Activated CD4-positive, alpha-beta T cell treated with anti-CD3 and anti-CD28 coated beads, Interleukin-2, amount 50 U/mL, for 24 hours (primary cell): ENCODE results near the gene OTOF.

Experiments
- DNase-seq, 2 donors: peaks; one replicate each; pipeline ENCODE4 v3.0.0-alpha.2; 2020; ENCODE audit warnings: low read depth in 1 of 2, low spot score in 1 of 2

OTOF gene

DNA sequence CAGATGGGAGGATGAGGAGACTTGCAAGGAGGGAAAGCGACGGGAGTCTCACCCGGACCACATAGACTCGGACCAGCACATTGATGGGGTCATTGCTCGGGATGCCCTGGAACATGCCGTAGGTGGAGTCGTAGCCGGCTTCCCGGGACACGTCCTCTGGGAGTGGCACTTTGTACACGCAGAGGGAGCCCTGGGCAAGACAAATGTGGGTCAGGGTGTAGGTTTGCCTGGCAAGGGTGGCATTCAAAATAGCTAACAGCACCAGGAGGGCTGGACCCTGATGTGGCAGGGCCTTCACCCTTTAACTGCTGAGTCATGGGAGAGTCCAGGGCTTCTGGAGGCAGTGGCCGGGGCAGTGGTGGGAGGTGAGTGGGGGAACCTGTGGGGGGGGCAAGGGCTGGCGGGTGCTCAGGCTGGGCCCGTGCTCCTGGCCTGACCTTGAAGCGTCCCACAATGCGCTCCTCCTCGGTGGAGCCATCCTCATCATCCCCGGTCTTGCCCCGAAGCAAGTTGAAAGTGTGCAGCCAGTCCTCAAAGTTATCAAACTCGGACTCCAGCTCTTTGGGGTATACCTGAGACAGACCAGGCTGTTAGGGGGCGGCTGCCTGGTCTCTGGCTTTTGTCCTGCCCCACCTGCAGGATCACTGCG, 11.1 kb downstream of the OTOF start:
- no peak for DNase-seq

DNA sequence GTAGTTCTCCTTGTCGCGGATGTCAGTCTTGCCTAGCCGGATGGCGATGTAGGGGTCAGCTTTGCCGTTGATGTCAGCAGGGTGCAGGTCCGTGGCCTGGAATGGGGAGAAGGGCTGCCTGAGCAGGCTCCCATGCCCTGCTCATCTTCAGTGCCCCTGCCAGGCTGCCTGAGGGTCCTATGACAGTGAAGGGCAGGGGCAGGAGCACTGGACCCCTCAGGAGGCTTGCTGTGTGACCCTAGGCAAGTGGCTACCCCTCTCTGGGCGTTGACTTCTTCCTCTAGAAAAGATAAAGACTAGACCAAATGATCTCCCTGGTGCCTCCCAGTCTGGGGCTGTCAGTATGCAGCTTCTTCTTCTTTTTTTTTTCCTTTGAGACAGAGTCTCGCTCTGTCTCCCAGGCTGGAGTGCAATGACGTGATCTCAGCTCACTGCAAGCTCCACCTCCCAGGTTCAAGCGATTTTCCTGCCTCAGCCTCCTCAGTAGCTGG, 11.9 kb downstream of the OTOF start:
- DNase-seq: no peak

DNA sequence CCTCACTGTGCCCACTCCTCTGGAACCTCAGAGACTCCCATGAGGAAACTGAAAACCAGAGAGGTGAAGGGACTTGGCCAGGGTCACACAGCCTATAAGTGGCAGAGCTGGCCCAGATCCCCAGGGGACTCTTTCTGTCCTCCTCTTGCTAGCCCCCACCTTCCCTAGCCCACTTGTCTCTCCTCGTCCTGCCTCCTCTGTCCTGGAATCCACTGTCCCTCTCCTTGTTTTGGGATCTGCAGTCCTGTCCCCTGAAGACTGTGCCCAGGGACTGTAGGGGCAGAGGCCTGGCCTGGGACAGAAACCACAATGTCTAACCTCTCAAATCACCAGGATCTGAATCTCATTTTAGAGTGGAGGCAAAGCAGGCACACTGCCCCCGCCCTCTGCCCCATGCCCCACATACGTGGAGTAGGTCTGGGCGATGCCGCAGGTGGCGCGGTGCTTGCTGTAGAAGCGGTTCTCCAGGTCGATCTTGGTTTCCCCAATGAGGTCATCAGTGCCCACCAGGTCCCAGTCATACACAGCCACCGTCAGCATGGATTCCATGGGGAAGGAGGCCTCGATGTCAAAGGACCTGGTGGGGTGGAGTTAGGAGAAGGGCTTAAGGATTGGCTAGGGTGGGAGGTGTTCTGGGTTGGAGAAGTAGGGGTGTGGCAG, 12.5 kb downstream of the OTOF start:
- DNase-seq: no peak

DNA sequence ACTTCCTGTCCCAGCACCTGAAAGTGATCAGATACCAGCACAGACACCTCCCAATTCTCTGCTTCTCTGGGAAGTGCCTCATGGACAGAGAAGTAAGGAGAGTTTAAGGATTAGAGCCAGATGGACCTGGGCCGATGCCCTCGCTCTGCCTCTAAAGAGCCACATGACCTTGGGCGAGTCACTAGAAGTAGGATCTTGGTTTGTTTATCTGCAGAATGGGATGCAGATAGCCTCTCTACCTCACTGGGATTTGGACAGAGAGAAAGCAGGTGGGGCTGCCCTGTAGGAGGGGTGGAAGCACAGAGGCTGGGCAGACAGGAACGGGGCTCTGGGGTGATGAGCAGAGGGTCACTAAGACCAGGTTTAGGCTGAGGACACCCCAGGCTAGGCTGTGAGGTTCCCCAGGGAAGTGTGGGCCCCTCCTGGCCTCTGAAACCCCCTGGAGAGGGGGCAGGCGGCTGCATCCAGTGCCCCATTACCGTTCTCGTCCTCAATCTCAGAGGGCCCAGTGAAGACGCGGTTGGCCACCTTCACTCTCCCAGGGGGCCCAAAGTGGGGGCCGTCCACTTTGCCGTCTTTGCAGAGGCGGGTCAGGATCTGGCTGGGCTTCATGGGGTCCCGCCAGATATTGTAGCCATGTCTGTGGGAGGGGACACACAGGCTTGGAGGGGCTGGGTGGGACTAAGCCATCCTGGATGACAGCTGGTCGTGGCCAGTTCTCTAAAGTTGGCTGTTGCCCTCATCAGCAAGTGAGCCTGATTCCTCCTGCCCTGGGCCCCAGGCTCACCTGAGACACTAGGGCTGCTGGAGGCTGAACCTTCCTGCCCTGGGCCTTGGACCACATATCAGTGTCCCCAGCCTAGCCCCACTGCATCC, 13.3 kb downstream of the OTOF start:
- no peak for DNase-seq

DNA sequence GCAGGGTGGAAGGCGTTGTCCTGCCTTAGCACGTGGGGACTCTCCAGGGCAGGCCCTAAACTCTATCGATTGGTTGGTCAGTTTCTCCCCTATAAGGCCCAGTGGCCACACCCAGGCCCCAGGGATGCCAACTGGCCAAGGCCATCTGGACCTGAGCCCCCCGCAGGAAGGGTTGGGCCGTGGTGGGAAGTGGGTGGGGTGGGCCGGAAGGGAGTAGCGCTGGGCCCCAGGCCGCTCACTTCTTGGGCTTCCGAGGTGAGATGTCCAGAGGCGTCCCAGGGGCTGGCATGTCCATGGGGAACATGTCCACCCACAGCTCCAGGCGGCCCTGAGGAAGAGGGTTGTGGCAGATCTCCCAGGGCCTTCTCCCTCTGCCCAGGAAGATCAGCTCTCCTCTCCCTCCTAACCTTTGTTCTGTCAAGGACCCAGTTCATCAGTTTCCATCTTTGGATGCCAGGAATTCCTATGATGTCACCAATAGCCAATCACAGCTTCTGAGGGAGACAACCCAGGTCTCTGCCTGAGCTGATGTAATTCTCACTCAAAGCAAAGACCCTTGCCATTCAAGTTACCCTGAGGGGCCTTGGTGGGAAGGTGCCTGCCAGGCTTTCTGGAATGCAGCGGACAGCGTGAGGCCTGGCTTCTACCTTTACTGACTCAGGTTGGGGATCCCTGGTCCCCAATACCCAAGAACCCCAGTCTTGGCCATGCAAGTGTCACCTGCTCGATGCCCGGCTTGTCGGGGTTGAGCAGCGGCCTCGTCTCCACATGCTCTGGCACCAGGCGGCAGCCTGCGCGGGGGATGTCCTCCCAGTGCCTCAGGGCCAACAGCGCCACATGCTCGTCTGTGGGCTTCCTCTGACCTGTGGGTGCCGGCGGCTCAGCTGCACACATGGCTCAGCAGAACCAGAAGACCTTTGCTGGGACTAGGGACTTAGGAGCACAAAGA, 14.4 kb downstream of the OTOF start:
- DNase-seq: no peak

DNA sequence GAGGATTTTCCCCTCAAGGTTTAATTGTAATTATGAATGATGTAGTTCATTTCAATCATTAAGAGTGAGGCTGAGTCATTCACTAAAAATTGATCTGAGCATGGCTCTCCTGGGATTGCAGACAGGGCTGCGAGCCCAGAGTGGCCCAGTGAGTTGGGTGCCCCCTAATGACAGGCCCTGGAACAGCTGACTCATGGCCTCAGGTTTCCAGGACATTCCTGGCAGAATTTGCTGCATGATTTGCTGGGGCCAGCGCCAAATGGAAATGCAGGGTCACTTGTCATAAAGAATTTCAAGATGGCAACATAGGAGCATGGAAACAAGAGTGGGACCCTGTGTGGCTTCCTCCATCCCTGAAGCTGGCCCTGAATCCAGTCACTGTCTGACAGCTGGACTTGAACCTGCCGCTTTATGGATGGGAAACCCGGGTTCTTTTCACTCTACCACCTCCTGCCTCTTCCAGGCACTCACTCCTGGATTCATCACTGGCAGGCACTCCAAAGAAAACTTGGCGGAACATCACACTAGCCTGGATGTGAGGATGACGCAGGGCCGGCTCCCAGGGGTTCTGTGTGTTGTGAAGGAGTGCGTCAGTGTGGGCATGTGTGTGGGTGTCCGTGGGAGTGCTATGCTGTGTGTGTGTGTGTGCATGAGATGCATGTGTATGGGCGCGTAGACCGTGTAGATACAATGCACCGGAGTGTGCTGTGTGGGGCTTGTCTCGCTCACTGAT, 15.2 kb downstream of the OTOF start:
- no peak for DNase-seq

DNA sequence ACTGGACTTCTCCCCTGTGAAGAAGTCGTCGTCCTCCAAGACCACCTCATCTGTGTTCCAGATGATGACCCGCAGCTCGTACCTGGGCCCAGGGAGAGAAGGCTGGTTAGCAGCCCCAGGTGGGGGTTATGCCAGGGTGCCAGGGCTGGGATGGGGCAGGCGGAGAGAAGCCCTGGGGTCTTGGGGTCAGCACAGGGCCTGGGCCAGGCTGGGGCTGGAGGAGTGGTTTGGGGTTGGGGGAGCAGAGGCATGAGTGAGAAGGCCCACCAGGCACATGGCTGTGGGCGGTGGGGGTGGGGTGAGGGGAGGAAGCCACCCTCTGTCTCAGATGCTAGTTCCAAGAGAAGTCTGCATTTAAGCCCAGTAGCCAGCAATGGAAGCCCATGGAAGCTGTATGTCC, 15.8 kb downstream of the OTOF start:
- no peak for DNase-seq

DNA sequence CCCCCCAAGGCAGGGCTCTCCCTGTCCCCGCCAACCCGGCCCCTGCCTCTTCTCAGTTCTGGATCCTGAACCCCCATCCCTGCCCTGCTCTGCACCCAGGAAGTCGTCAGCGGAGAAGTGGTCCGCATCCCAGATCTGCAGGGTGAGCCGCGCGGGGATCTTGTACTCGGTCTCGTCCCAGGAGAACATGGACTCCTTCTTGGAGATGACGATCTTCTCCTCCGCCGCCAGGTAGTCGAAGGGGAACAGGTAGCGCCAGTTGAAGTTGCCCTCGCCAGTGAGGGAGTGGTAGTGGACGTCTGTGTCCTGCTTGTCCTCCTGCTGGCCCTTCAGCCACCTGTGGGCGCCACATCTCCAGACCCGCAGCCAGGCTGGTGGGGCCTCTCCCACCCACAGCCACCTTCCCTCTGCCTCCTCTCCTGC, 16.3 kb downstream of the OTOF start:
- no peak for DNase-seq

DNA sequence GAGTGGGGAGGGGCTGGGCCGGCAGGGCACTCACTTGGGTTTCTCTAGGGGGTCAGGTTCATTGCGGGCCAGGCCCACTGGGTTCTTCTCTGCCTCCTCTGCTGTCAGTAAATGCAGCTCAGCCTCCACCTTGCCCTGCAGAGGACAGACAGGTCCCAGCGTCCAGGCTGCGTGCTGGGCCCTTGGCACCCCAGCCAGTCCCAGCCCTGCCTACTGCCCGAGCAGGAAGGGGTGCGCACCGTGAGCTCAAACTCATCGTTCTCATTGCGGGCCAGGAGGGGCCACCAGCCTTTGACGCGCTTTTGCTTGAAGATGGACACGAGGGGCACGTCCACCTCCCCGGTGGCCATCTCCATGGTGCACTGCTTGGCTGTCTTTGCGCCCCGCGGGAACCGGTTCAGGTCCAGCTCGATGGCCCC, 17.3 kb downstream of the OTOF start:
- DNase-seq: no peak

DNA sequence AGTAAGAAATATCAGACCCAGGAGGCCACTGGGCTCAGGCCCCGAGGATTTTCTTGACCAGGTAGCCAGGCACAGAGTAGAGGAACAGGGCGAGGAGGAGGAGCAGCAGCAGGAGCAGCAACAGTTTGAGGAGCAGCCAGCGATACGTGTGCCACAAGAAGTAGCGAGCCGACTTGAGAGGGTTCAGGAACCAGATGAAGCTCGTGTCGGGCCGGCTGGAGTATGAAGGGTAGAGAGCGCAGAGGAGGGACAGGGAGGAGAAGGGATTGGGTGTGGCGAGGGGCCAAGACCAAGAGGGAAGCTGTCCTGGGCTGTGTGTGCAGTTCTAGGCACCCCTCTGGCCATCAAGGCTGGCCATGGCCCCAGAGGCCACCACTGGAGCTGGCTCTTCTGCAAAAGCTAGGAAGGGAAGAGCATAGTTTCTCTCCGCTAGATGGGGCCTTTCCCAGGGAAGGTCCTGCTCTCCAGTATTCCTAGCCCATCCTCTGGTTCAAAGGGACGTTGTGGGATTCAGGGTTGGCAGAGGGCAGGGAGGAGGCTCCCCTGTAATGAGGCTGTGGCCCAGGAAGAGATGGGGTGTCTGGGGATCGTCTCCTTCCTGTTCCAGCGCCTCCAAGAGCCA, 17.8 kb downstream of the OTOF start:
- no peak for DNase-seq

DNA sequence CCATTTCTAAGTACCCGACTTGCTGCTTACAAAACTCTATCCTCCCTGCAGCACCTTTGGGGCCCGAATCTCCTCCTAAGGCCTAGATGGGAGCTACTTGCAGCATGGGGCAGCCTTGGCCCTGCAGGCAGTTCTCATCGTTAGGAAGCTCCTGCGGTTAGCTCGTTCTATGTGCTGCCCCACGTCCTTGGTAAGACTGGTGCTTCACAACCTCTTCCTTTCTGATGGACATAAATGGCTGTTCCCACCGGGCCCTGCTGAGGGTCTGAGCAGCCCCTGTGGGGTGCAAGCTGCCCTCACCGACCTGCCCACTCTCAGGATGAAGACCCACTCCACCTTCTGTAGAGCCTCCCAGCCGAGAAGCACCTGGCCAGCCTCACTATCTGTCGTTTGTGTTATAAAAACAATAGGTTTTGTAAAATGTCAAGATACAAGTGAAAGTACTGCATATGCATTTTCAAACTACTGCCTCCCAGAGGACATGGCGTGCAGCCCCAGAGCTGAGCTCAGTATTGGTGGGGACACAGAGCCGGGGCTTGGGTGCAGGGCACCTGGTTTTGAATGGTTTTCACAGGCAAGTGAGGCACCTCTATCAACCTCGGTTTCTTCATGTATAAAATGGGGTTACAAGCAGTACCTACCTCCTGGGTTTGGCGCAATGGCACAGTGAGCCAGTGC, 19.4 kb downstream of the OTOF start:
- DNase-seq: no peak

DNA sequence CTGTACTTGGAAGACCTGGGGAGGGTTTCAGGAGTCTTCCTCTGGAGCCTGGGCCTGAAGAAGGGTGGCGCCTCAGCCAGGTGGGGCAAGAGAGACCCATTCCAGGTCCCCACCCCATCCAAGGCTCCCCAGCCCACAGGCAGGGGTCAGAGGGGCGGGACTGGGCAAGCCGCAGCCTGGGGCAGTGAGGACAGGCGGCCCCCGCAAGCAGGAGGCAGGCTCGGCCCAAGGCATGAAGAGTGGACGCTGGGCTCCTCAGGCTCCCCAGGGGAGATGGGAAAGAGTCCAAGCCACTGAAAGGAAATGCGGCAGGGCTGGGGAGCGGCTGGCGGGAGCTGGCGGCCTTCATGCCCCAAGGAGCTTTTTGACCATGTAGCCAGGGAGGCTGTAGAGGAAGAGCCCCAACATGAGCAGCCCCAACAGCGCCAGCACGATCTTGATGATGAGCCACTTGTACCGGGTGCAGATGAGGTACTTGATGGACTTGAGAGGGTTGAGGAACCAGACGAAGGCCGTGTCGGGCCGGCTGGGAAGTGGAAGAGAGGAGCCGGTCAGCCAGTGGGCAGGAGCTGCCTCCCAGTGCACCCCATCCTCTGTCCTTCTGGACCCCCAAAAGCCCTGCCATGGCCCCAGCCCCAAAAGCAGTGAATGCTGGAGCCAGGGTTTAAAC, 20.1 kb downstream of the OTOF start:
- no peak for DNase-seq

DNA sequence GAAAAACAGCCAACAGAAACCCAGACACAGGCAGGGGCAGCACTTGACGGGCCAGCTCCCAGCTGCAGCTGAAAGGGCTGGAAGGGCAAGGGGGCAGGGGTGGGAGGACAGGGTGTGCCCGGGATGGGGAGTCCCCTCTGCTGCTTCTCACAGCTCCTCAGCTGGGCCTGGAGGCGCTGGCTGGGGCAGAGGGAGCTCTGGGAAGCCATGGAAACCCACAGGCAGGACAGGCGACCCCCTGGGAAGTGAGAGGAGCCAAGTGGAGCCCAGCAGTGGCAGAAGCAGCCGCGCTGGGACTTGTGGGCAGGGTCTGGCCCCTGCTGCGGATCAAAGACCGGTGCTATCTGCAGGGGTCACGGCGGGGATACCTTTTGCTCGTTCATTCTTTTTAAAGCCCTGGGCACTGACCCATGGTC, 20.7 kb downstream of the OTOF start:
- DNase-seq: no peak

DNA sequence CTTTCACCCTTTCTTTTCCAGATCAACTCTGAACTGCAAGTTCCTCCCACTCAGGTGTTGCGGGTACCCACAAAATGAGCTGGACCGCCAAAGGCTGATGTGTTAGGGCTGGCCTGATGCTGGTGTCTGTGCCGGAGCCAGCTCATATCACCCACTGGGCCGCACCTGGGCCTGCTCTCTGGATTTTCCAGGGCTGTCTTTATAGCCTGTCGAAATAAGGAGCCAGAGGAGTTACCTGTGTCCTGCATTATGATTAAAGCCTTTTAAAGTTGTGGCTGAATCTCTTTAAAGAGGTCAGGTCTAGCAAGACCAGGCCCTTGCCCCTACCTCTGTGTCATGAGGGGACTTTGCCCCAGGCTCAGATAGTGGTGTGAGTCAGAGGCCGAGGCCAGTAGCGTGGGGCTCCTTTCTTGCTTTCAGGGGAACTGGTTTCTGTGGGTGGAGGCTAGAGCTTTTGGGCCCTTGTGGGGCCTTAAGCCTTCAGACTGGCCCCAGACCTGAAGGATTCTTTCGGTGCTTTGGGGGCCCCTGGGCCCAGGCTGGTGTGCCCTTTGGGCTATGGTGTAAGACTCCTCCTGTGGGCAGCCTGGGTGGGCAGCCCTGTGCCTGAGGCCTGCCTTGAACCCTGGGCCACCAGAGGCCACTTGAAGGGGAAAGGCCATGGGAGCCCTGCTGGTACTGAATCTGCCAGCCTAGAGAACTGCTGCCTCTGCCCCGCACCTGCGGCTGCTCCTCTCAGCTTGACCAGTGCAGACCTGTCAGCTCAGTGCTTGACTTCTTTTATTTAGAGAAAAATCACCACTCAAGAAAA, 21.3 kb downstream of the OTOF start:
- DNase-seq: no peak

DNA sequence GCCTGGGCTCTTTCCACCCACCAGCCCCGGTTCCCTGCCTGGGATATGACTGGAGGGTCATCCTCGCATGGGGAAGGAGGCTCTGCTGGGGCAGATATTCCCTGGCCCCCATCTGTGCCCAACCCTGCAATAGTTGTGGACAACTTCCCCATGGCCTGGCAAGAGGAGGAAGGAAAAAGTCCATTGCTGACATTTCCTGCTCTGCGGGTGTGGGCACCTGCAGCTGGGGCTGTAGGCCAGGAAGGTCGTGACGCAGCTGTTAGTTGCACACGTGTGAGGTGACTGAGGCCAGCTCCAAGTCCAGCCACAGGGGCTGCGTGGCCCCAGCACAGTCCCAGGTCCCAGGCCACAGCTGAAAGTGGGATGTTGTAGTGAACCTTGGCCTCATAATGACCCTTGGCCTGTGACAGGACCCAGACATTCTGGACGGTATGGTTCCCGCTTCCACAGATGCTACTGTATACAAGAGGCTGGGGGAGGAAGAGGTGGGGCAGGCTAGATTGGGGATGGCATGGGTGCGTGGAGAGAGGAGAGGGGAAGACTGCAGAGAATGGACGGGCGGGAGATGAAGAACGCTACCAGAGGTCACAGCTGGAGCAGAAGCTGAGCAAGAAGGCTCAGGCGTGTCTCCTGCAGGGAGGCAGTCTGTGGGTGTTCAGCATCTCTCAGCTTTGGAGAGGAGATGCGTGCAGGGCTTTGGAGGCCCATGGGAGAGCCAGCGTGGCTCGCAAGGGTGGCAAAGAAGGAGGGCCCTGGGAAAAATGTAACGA, 22.1 kb downstream of the OTOF start:
- DNase-seq: no peak

DNA sequence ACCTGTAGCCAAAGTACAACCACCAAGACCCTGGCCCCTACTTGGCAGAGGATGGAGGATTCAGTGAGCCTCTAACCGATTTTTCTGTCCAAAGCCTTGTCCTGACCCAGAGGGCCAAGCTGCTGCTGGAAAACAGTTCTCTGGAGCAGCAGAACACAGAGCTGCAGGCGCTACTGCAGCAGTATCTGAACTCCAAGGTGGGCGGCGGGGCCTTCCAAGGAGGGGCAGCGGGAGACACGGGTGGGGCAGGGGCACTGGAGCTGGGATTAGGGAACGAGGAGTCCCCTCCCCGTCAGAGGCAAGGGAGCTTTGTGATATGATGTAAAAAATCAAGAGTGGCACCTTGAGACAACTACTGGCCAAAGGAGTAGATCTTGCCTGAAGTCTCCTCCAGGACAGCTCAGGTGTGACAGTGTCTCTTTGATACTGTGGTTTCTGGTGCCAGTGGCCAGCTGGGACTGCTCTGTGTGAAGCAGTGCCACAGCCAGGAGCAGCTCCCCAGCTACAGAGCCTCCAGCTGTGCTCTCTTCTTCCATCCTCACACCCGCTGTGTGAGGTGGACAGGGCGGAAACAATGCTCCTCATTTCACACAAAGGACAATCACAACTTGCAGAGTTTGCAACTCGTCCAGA, 22.8 kb downstream of the OTOF start:
- no peak for DNase-seq
